DND-41 (cell line): Measurements from ENCODE around the gene PTPRE.

Experiments used
- CTCF ChIP-seq: IDR thresholded peaks from 2 replicates; pipeline ENCODE4 v1.5.1; 2012; ENCODE audit warnings: borderline replicate concordance, low read length, moderate library complexity, mild to moderate bottlenecking; ENCODE audit not compliant: poor library complexity, severe bottlenecking; ENCODE audit errors: extremely low read depth
- EZH2 ChIP-seq: IDR thresholded peaks from 3 replicates; pipeline ENCODE4 v1.6.1; 2012; ENCODE audit warnings: borderline replicate concordance, low read depth, mild to moderate bottlenecking, moderate library complexity, low read length, inconsistent platforms; ENCODE audit not compliant: severe bottlenecking

GRCh38 chr10:127974911-127975310 is 68.0 kb downstream of the PTPRE start:
- no peak for TF ChIP-seq CTCF
- no peak for TF ChIP-seq EZH2
